PC-3 (cell line): ENCODE data around the gene NOL9.
A peak's percentile ranks its signal among the peaks of the same experiment; 100 is the strongest.

Experiments
- CTCF ChIP-seq: fragments of 300-600 bp; sonication (generic); conservative IDR thresholded peaks from 2 replicates; pipeline ENCODE4 v1.5.1; 2017; ENCODE audit warnings: antibody characterized with exemption, low read depth, mild to moderate bottlenecking, low read length
- EZH2phosphoT487 ChIP-seq: fragments of 300-600 bp; sonication (generic); IDR thresholded peaks from 2 replicates; pipeline ENCODE4 v1.6.1; 2018; ENCODE audit warnings: mild to moderate bottlenecking, antibody characterized with exemption, low read length, borderline replicate concordance

DNA sequence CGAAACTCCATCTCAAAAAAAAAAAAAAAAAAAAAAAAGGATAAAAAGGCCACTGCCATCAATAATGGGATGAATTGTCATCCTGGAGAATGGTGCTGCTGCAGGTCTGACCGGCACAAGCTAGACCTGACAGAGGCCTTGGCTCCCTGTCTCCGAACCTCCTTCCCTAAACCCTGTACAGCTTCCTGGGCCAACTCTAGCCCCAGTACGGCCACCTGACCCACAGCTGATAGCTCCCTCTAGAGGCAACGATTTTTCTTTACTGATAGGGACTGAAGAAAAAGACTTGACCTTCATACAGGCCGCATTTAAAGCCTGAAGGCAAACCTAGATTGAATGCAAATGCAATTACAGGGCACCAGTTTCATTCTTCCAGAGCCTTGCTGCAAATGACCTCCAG lies 30.7 kb downstream of the NOL9 start:
- peak; percentile 92 for TF ChIP-seq CTCF
- TF ChIP-seq EZH2phosphoT487, result no peak
